DND-41 (cell line): Measurements from ENCODE around the gene ADAMTSL3.

Source experiments
- ATAC-seq: fragments of 200-7000 bp; cut with Tn5 transposase; 3 replicates; pipeline ENCODE4 v1.9.1; 2021; ENCODE audit warnings: low read depth; ENCODE audit not compliant: insufficient read depth
- DNase-seq: peaks from one replicate; pipeline ENCODE4 v3.0.0-alpha.2; 2020
- H2AFZ ChIP-seq: 2 replicates; pipeline ENCODE4 v1.6.0; 2012; ENCODE audit warnings: low read depth, low read length
- H3K27ac ChIP-seq: 2 replicates; pipeline ENCODE4 v1.5.1; 2012; ENCODE audit warnings: low read length, inconsistent platforms
- H3K27me3 ChIP-seq: fragments of 200-600 bp; sonication (generic); 2 replicates; pipeline ENCODE4 v1.6.0; 2012; ENCODE audit warnings: low read length, mild to moderate bottlenecking, inconsistent platforms; ENCODE audit not compliant: insufficient read depth, poor library complexity
- H3K36me3 ChIP-seq: 2 replicates; pipeline ENCODE4 v1.5.1; 2012; ENCODE audit warnings: low read length, inconsistent platforms; ENCODE audit not compliant: insufficient read depth
- H3K4me1 ChIP-seq: 2 replicates; pipeline ENCODE4 v1.5.1; 2012; ENCODE audit warnings: mild to moderate bottlenecking, low read length; ENCODE audit not compliant: insufficient read depth
- H3K4me2 ChIP-seq: 2 replicates; pipeline ENCODE4 v1.6.0; 2012; ENCODE audit warnings: mild to moderate bottlenecking, moderate library complexity, low read length, inconsistent platforms; ENCODE audit not compliant: insufficient read depth
- H3K4me3 ChIP-seq, 2 experiments: fragments of 200-600 bp in 1 of 2; shearing (Covaris generic) in 1 of 2; 2 replicates each; pipeline ENCODE4 v1.5.1; 2012 to 2016; ENCODE audit warnings: inconsistent platforms in 2 of 2, low read length in 2 of 2, mild to moderate bottlenecking in 2 of 2, low read depth in 1 of 2, moderate library complexity in 1 of 2
- H3K79me2 ChIP-seq: 2 replicates; pipeline ENCODE4 v1.6.0; 2012; ENCODE audit warnings: low read length, inconsistent platforms; ENCODE audit not compliant: insufficient read depth
- H3K9ac ChIP-seq: 2 replicates; pipeline ENCODE4 v1.6.0; 2012; ENCODE audit warnings: low read depth, mild to moderate bottlenecking, inconsistent platforms, low read length, moderate library complexity
- H3K9me3 ChIP-seq: 2 replicates; pipeline ENCODE4 v1.5.1; 2012; ENCODE audit warnings: low read length, moderate library complexity, mild to moderate bottlenecking, inconsistent platforms; ENCODE audit not compliant: insufficient read depth, severe bottlenecking
- H4K20me1 ChIP-seq: 2 replicates; pipeline ENCODE4 v1.6.0; 2012; ENCODE audit warnings: low read length; ENCODE audit not compliant: insufficient read depth
- EZH2 ChIP-seq: IDR thresholded peaks from 3 replicates; pipeline ENCODE4 v1.6.1; 2012; ENCODE audit warnings: borderline replicate concordance, low read depth, mild to moderate bottlenecking, moderate library complexity, low read length, inconsistent platforms; ENCODE audit not compliant: severe bottlenecking
- TF ChIP-seq, protein P1 (sequence below): IDR thresholded peaks from 2 replicates; pipeline ENCODE4 v1.5.1; 2012; ENCODE audit warnings: borderline replicate concordance, low read length, moderate library complexity, mild to moderate bottlenecking; ENCODE audit not compliant: poor library complexity, severe bottlenecking; ENCODE audit errors: extremely low read depth

The ADAMTSL3 gene

DNA sequence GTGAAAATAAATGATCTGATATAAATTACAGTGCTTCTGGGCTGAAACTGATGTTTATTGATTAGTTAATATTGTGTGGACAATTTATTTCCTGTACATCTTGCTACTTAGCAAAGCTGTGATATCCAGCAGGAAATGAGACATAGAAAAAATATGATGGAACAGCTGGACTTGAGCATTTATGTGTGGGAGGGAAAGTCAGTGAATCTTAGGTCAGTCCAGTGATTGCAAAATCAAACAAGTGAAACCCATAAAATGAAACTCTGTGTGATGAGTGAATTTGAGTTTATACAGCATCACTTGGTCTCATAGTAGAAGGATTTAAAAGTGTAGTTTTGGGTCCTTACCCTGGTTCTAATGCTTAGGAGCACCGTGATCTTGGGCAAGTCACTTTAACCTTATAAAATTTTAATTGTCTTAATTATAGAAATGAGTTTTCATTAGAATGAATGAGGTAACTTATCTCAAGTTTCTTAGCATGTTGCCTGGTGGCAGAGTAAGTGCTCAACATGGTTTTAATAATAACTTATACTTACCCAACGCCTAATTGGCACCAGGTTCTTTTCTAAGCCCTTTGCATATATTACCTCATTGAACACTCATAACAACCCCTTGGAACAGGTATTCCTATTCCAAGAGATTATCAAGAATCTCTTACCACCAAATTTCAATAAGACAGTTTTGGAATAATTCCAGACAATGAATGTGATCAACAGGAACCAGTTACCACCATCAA, 194.6 kb downstream of the ADAMTSL3 start:
- no peak for DNase-seq

DNA sequence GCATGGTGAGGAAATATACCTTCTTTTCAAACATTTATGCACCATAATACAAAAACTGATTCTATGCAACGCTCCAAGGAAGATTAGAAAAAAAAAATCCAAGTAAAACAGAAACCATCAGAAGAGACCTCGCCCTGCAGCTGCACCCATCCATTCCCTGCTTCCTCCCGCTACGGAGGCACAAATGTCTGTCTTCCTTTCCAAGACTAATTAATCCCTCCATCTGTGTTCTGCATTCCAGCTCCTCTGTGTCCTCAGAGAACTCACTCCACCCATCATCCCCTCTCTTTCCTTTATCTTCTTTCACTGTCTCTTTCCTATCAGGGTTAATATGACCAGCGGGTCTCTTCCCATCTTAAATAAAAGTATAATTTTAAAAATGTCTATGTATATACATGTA, 196.1 kb downstream of the ADAMTSL3 start:
- H3K4me3 ChIP-seq: no peak overlapping the region
- H3K36me3 ChIP-seq: no peaks in the 10 kb centered on the region
- ATAC-seq: no peak
- H3K27me3 ChIP-seq: no peaks in the 10 kb centered on the region
- H3K9me3 ChIP-seq: no peaks in the 10 kb centered on the region
- no peak overlapping the region for H3K9ac ChIP-seq
- no peak for DNase-seq
- no peaks in the 10 kb centered on the region for H3K4me1 ChIP-seq
- no peak overlapping the region for H3K27ac ChIP-seq
- no peak for TF ChIP-seq EZH2
- TF ChIP-seq, protein P1, sequence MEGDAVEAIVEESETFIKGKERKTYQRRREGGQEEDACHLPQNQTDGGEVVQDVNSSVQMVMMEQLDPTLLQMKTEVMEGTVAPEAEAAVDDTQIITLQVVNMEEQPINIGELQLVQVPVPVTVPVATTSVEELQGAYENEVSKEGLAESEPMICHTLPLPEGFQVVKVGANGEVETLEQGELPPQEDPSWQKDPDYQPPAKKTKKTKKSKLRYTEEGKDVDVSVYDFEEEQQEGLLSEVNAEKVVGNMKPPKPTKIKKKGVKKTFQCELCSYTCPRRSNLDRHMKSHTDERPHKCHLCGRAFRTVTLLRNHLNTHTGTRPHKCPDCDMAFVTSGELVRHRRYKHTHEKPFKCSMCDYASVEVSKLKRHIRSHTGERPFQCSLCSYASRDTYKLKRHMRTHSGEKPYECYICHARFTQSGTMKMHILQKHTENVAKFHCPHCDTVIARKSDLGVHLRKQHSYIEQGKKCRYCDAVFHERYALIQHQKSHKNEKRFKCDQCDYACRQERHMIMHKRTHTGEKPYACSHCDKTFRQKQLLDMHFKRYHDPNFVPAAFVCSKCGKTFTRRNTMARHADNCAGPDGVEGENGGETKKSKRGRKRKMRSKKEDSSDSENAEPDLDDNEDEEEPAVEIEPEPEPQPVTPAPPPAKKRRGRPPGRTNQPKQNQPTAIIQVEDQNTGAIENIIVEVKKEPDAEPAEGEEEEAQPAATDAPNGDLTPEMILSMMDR: no peak
- H2AFZ ChIP-seq: no peak overlapping the region
- H3K4me2 ChIP-seq: no peak overlapping the region
- no peaks in the 10 kb centered on the region for H3K79me2 ChIP-seq
- H4K20me1 ChIP-seq: no peaks in the 10 kb centered on the region

More for the DNA sequence above, 194.6 kb downstream of the ADAMTSL3 start:
- no peak overlapping the region for H3K9ac ChIP-seq
- H4K20me1 ChIP-seq: no peaks in the 10 kb centered on the region
- H3K4me3 ChIP-seq: no peak overlapping the region
- no peaks in the 10 kb centered on the region for H3K4me1 ChIP-seq
- no peaks in the 10 kb centered on the region for H3K79me2 ChIP-seq
- no peak overlapping the region for H3K27ac ChIP-seq
- no peak overlapping the region for H2AFZ ChIP-seq
- no peaks in the 10 kb centered on the region for H3K36me3 ChIP-seq
- H3K9me3 ChIP-seq: no peaks in the 10 kb centered on the region
- H3K27me3 ChIP-seq: no peaks in the 10 kb centered on the region
- TF ChIP-seq, protein P1: no peak
- TF ChIP-seq EZH2: no peak
- no peak overlapping the region for H3K4me2 ChIP-seq
- ATAC-seq: no peak

DNA sequence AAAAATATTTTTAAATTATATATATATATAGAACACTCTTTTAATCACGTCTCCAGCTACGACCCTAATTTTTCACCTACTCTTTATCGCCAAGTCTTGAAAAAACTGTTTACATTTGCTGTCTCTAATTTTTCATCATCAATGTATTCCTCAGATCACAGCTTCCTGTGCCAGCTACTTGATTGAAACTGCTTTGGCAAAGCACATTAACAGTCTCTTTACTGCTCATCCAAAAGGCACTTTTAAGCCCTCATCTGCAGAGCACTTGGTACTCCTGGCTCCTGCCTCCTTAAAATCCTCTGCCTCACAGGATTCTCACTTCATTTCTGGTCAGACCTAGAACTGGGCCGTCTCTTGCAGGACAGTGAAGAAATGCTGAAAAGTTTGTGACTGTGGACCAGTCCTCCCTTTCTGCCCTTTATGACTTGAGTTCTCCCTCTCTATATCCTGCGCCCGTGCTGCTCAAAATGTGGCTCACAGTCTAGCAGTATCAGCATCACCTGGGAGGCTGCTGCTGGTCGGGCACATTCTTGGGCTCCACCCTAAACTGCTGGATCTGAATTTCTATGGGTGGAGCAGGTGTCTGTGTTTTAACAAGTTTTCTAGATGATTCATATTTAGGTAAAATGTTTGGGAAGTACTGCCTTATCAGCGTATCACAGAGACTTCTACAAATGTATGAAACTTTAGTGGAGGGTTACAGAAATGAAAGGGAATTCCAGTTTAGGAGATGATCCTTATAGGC, 196.8 kb downstream of the ADAMTSL3 start:
- Histone ChIP-seq H3K4me2 (no peak overlapping the region), H3K36me3 (no peaks in the 10 kb centered on the region), H3K79me2 (no peaks in the 10 kb centered on the region), H3K9me3 (no peaks in the 10 kb centered on the region), H3K27me3 (no peaks in the 10 kb centered on the region), H2AFZ (no peak overlapping the region), H3K27ac (no peak overlapping the region), H4K20me1 (no peaks in the 10 kb centered on the region), H3K4me1 (no peaks in the 10 kb centered on the region), H3K4me3 (no peak overlapping the region), H3K9ac (no peak overlapping the region)
- DNase-seq (no peak), ATAC-seq (no peak)
- TF ChIP-seq, protein P1: no peak
- no peak for TF ChIP-seq EZH2
